Fibroblast of lung (primary cell): ENCODE data around the gene LYPLAL1.

Experiments
- CTCF ChIP-seq, 2 donors: IDR thresholded peaks in 1 of 2; conservative IDR thresholded peaks in 1 of 2; 1 replicate in 1 of 2; 2 replicates in 1 of 2; pipeline ENCODE4 v1.5.1; 2011 to 2012; ENCODE audit warnings: low read length in 2 of 2, control low read depth in 1 of 2, inconsistent platforms in 1 of 2, low read depth in 1 of 2, mild to moderate bottlenecking in 1 of 2
- EZH2 ChIP-seq: IDR thresholded peaks from 2 replicates; pipeline ENCODE4 v1.5.1; 2012; ENCODE audit warnings: low read length, control low read depth, mild to moderate bottlenecking; ENCODE audit errors: missing control alignments

GRCh38 chr1:219201656-219202055, 28.0 kb downstream of the LYPLAL1 start:
- TF ChIP-seq CTCF (conservative IDR thresholded peaks at IDR 0.05 in 1 of 2, IDR thresholded peaks at IDR 0.05 in 1 of 2; ENCODE audit: low read depth in 1 of 2, low read length in 2 of 2), result no peak
- TF ChIP-seq EZH2, result no peak
